NCI-H526 (cell line): ENCODE data around the gene MLLT3.

Source experiments
- DNase-seq, 2 experiments: peaks; one replicate each; lab custom pipeline; 2025; lab: John Stamatoyannopoulos, UW

Gene MLLT3

GRCh38 chr9:20512106-20512505 lies 110.2 kb downstream of the MLLT3 start:
- DNase-seq, result no peak

- DNase-seq, result no peak
These were observed 110.6 kb downstream of the MLLT3 start for GRCh38 chr9:20511686-20512085.

- DNase-seq, result no peak
These were observed 112.8 kb downstream of the MLLT3 start for GRCh38 chr9:20509466-20509865.

- no peak for DNase-seq
These were observed 114.1 kb downstream of the MLLT3 start for GRCh38 chr9:20508242-20508641.

GRCh38 chr9:20507431-20507830 lies 114.9 kb downstream of the MLLT3 start:
- DNase-seq, result no peak

- DNase-seq, result no peak
These were observed 116.0 kb downstream of the MLLT3 start for GRCh38 chr9:20506099-20506900.

GRCh38 chr9:20505574-20505973 lies 116.7 kb downstream of the MLLT3 start:
- DNase-seq, result no peak

GRCh38 chr9:20504930-20505329 lies 117.4 kb downstream of the MLLT3 start:
- DNase-seq, result no peak

GRCh38 chr9:20500101-20500500 lies 122.2 kb downstream of the MLLT3 start:
- no peak for DNase-seq

- no peak for DNase-seq
These were observed 123.3 kb downstream of the MLLT3 start for GRCh38 chr9:20499013-20499412.

- no peak for DNase-seq
These were observed 126.0 kb downstream of the MLLT3 start for GRCh38 chr9:20496328-20496727.

- no peak for DNase-seq
These were observed 127.2 kb downstream of the MLLT3 start for GRCh38 chr9:20495098-20495497.

GRCh38 chr9:20494035-20494434 lies 128.3 kb downstream of the MLLT3 start:
- no peak for DNase-seq

- no peak for DNase-seq
These were observed 129.5 kb downstream of the MLLT3 start for GRCh38 chr9:20492772-20493171.

- DNase-seq, result no peak
These were observed 130.7 kb downstream of the MLLT3 start for GRCh38 chr9:20491612-20492011.

- no peak for DNase-seq
These were observed 132.0 kb downstream of the MLLT3 start for GRCh38 chr9:20490246-20490834.

GRCh38 chr9:20488691-20489090 lies 133.6 kb downstream of the MLLT3 start:
- no peak for DNase-seq

- peak in 1 of 2 experiments; percentile 35 for DNase-seq
These were observed 135.7 kb downstream of the MLLT3 start for GRCh38 chr9:20486552-20486951.

GRCh38 chr9:20481437-20481836 lies 140.9 kb downstream of the MLLT3 start:
- no peak for DNase-seq

- peak; percentile 96 to 97 for DNase-seq
These were observed 142.1 kb downstream of the MLLT3 start for GRCh38 chr9:20480249-20480648.

- DNase-seq, result peak in 1 of 2 experiments; percentile 42
These were observed 142.7 kb downstream of the MLLT3 start for GRCh38 chr9:20479419-20480155.

- DNase-seq, result peak; percentile 38 to 52
These were observed 143.5 kb downstream of the MLLT3 start for GRCh38 chr9:20478786-20479185.
